Ishikawa (cell line): ENCODE measurements around the gene LAMB1.

Experiments used
- CEBPB ChIP-seq: IDR thresholded peaks from 2 replicates; pipeline ENCODE4 v1.6.1; 2012
- CREB1 ChIP-seq: IDR thresholded peaks from 2 replicates; pipeline ENCODE4 v1.6.1; 2012; ENCODE audit warnings: low read depth
- EGR1 ChIP-seq: IDR thresholded peaks from 2 replicates; pipeline ENCODE4 v1.6.1; 2012
- EP300 ChIP-seq: IDR thresholded peaks from 2 replicates; pipeline ENCODE4 v1.6.1; 2012; ENCODE audit warnings: borderline replicate concordance
- FOXM1 ChIP-seq: IDR thresholded peaks from 2 replicates; pipeline ENCODE4 v1.6.1; 2012; ENCODE audit warnings: low read depth, borderline replicate concordance
- MAX ChIP-seq: IDR thresholded peaks from 2 replicates; pipeline ENCODE4 v1.6.1; 2012
- NFIC ChIP-seq: IDR thresholded peaks from 2 replicates; pipeline ENCODE4 v1.6.1; 2012
- RAD21 ChIP-seq: IDR thresholded peaks from 2 replicates; pipeline ENCODE4 v1.6.1; 2012; ENCODE audit warnings: low read depth
- TAF1 ChIP-seq: IDR thresholded peaks from 2 replicates; pipeline ENCODE4 v1.6.1; 2012; ENCODE audit warnings: low read depth, mild to moderate bottlenecking
- TCF12 ChIP-seq: IDR thresholded peaks from 2 replicates; pipeline ENCODE4 v1.6.1; 2012; ENCODE audit warnings: low read depth
- TEAD4 ChIP-seq: IDR thresholded peaks from 2 replicates; pipeline ENCODE4 v1.6.1; 2012
- USF1 ChIP-seq: IDR thresholded peaks from 2 replicates; pipeline ENCODE4 v1.6.1; 2012
- YY1 ChIP-seq: IDR thresholded peaks from 2 replicates; pipeline ENCODE4 v1.6.1; 2012; ENCODE audit warnings: low read depth
- ZBTB7A ChIP-seq: IDR thresholded peaks from 2 replicates; pipeline ENCODE4 v1.6.1; 2012; ENCODE audit warnings: low read depth
- TF ChIP-seq, protein P1 (sequence below): IDR thresholded peaks from 2 replicates; pipeline ENCODE4 v1.6.1; 2012; ENCODE audit warnings: low read depth, mild to moderate bottlenecking

Gene LAMB1

DNA sequence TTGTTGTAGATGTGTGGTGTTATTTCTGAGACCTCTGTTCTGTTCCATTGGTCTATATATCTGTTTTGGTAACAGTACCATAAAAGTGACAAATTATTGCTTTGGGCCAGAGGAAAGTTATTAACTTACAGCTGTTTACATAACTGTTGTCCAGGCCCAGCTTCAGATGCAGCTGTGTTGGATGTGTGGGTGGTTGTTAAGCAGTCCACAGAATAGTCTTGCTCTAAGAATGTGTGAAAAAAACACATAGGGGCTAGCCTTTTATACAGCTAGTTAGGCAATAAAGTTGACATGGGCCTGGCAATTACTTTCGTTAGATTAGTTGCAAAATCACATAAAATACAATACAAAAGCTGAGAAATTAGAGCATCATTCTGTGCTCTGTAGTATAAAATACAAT is 80.1 kb downstream of the LAMB1 start:
- no peak for TF ChIP-seq ZBTB7A
- no peak for TF ChIP-seq TEAD4
- TF ChIP-seq YY1 = no peak
- no peak for TF ChIP-seq CREB1
- TF ChIP-seq USF1 = no peak
- TF ChIP-seq, protein P1, sequence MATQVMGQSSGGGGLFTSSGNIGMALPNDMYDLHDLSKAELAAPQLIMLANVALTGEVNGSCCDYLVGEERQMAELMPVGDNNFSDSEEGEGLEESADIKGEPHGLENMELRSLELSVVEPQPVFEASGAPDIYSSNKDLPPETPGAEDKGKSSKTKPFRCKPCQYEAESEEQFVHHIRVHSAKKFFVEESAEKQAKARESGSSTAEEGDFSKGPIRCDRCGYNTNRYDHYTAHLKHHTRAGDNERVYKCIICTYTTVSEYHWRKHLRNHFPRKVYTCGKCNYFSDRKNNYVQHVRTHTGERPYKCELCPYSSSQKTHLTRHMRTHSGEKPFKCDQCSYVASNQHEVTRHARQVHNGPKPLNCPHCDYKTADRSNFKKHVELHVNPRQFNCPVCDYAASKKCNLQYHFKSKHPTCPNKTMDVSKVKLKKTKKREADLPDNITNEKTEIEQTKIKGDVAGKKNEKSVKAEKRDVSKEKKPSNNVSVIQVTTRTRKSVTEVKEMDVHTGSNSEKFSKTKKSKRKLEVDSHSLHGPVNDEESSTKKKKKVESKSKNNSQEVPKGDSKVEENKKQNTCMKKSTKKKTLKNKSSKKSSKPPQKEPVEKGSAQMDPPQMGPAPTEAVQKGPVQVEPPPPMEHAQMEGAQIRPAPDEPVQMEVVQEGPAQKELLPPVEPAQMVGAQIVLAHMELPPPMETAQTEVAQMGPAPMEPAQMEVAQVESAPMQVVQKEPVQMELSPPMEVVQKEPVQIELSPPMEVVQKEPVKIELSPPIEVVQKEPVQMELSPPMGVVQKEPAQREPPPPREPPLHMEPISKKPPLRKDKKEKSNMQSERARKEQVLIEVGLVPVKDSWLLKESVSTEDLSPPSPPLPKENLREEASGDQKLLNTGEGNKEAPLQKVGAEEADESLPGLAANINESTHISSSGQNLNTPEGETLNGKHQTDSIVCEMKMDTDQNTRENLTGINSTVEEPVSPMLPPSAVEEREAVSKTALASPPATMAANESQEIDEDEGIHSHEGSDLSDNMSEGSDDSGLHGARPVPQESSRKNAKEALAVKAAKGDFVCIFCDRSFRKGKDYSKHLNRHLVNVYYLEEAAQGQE = no peak
- TF ChIP-seq FOXM1 = no peak
- TF ChIP-seq TCF12 = no peak
- TF ChIP-seq TAF1 = no peak
- TF ChIP-seq MAX = no peak
- no peak for TF ChIP-seq EGR1
- TF ChIP-seq EP300 = no peak
- TF ChIP-seq CEBPB = no peak
- no peak for TF ChIP-seq NFIC
- no peak for TF ChIP-seq RAD21

GRCh38 chr7:107920048-107920772 is 82.8 kb downstream of the LAMB1 start:
- TF ChIP-seq CREB1 (no peak), YY1 (no peak), EGR1 (no peak), MAX (no peak), TEAD4 (no peak), TCF12 (no peak), FOXM1 (no peak), CEBPB (no peak), TAF1 (no peak), NFIC (no peak), EP300 (no peak), USF1 (no peak), RAD21 (no peak), ZBTB7A (no peak)
- TF ChIP-seq, protein P1 = no peak

GRCh38 chr7:107918948-107919347 is 84.0 kb downstream of the LAMB1 start:
- TF ChIP-seq USF1 = no peak

DNA sequence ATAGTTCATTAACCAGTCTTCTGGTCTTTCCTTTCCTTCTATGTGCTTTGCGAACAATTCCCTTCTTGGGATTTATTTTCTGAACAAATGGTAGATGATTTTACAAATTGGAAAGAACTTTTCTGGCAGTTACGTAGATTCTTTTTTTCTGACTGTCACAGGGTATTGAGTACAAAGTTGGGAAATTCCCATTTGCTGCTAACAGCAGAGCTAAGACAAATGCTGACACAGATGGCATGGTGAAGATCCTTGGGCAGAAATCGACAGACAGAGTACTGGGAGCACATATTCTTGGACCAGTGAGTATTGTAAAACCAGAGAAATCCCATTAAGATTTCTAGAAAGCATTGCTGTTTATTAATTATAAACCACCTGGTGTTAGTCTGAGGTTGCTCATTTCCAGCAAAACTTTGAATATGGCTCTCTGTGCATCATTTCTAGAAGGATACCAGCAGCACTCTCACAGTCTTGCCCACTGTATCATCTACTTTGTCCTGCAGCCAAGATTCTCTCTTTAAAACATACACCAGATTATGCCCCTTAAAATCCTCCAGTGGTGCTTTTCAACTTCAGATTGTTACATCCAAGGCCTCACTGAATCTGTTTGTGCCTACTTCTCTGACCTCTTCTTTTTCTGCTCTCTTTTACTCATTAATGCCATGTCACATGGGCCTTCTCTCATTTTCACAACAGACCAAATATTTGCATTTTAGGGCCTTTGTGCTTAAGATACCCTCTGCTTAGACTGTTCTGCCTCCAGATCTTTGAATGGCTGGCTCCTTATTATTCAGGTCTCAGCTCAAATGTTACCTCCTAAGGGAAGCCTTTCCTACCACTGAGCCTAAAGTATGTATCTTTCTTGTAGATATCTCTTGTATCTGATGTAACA is 85.0 kb downstream of the LAMB1 start:
- TF ChIP-seq TEAD4 (no peak), TAF1 (no peak), EGR1 (no peak), EP300 (no peak), USF1 (no peak), CEBPB (no peak), MAX (no peak), TCF12 (no peak), FOXM1 (no peak), CREB1 (no peak), YY1 (no peak), ZBTB7A (no peak), RAD21 (no peak)

GRCh38 chr7:107915541-107915940 is 87.4 kb downstream of the LAMB1 start:
- no peak for TF ChIP-seq CREB1
- TF ChIP-seq CEBPB = no peak
- TF ChIP-seq YY1 = no peak
- TF ChIP-seq TCF12 = no peak
- TF ChIP-seq, protein P1 = no peak
- TF ChIP-seq MAX = no peak
- no peak for TF ChIP-seq ZBTB7A
